Fibroblast of peridontal ligament (primary cell): ENCODE data around the gene VIM.

Experiments used
- DNase-seq: peaks from one replicate; pipeline ENCODE4 v3.0.0-alpha.2; 2010; ENCODE audit errors: extremely low read depth

VIM gene

GRCh38 chr10:17209881-17210280 is 18.2 kb upstream of the VIM start:
- DNase-seq: peak; percentile 50

GRCh38 chr10:17210361-17210760 is 17.7 kb upstream of the VIM start:
- DNase-seq: peak; percentile 75

DNA sequence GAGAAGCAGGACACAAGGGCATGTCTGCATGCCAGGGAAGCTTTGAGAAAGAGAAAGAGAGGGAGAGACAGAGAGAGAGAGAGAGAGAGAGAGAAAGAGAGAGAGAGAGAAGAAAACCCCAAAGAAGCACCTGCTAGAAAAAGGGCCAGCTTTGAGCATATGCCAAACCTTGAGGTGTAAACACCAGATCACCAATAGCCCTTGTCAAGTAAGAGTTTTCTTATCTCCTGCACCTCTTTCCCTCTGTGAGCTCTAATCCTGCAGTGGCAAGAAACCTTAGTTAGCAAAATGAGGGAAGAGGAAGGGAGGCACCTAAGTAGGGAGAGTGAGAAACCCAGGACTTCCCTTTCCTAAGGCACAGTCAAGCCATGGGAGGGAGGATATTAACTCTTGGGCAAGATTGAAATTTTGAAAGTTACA is 15.2 kb upstream of the VIM start:
- DNase-seq: no peak

- DNase-seq: peak; percentile 80
These were observed 14.2 kb upstream of the VIM start for GRCh38 chr10:17213646-17214349.

GRCh38 chr10:17214526-17214925 is 13.5 kb upstream of the VIM start:
- DNase-seq: peak; percentile 81

DNA sequence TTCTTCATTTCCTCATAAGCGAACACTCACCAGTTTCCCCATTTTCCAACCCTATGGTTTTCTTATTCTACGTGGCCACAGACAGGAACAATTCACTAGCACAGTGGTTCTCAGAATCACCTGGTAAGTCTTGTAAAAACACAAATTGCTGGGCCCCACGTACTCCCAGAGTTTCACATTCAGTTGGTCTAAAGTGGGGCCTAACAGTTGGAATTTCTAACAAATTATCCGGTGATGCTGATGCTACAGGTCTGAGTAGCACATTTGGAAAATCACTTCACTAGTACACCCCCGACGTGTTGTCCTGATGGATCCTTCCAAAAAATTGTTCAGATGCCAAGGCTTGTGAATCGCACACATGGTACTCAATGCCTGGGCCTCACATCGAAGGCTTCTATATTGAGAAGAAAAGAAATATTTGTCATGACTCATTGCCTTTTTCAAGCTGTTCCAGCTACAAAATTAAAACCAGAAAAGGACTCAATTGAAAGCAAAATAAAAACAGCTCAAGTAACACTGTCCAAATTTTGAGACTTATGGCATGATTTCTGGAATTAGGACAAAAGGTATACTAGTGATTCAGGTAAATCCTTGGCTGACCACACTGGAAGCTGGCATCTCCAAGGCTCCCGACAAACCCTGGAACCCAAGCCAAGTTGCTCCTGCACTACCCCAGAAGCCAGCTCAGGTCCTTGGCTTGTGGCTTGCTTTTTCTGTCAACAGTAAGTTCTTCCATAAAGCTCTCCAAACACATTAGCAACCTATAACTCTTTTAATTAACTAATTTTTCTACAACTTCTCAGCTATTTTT is 12.9 kb upstream of the VIM start:
- DNase-seq: peak; percentile 99

DNA sequence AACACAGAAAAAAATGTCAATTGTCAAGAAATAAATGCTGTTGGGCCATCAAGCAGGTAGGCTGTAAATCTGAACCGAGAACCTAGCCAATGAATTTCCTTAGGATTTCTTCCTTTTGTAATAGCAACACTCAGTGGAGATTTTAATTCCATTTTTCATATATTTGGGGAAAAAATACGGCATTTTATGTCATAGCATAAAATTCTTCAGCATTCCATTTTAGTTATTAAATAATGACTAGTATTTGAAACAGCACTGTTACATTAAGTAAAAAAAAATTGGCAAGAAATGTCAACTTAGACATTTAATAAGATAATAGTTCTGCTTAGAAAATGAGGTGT is 12.3 kb upstream of the VIM start:
- DNase-seq: no peak

DNA sequence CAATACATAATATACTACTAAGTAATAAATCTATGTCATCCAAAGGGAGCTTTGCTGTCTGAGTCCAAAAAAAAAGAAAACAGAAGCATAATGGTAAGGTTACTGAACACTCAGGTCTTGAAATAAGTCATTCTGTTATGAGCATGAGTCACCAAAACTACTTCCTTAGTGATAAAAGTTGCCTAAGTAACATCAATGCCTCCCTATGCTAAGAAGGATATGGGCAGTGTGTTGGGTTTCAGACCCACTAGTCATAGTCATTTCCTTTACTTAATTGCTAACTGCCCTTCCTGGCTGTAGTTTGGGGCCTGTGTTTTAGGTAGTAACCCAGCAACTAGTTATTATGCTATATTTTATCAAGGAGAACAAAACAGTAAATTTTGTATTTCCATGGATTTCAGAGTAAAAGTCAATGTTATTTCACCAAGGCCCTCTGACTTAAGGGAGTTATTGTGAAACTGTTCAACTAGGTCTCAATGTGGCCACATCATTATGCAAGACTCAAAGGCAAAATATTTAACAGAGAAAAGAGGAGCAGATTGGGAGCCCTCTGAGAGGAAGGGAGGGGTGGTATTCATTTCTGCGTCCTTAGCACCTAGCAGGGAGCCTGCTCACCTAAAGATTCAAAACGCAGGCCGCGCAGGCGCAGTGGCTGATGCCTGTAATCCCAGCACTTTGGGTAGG is 11.7 kb upstream of the VIM start:
- DNase-seq: peak; percentile 98

DNA sequence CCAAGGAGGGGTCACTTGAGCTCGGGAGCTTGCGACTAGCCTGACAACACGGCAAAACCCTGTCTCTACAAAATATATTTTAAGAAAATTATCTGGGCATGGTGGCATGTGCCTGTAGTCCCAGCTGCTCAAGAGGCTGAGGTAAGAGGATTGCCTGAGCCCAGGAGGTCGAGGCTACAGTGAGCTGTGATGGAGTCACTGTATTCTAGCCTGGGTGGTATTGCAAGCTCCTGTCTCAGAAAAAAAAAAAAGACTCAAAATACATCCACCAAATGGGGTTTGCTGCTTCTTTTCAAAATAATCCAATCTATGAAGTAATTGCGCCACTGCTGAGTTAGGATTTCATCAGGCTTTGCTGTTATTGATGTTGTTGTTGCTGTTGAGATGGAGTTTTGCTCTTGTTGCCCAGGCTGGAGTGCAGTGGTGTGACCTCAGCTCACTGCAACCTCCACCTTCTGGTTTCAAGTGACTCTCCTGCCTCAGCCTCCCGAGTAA is 11.1 kb upstream of the VIM start:
- DNase-seq: peak; percentile 56

DNA sequence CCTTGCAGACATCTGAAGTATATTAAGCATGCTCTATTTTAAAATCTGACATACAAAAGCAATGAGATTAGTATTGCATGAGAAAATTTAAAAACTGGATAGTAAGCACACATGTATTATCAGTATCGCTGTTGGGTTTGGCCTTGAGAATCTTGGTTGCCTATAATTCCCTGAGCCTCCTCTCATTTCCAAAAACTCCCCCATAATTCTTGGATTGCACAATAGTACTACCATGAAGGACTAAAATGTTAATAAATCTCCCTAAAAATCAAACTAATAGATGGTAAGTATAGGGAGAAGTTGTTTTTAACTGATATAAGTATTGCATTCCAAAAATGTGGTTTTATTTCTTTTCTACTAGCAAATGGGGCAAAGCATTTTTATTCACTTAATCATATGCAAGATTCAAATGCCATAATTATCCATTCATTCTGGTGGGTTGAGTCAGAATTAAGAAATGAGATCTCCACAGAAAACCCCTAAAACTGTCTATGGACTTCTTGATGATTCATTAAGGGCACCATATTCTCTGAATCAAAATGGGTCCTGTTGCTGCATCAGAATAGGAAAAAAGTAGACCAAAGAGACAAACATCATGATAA is 10.3 kb upstream of the VIM start:
- peak; percentile 95 for DNase-seq

DNA sequence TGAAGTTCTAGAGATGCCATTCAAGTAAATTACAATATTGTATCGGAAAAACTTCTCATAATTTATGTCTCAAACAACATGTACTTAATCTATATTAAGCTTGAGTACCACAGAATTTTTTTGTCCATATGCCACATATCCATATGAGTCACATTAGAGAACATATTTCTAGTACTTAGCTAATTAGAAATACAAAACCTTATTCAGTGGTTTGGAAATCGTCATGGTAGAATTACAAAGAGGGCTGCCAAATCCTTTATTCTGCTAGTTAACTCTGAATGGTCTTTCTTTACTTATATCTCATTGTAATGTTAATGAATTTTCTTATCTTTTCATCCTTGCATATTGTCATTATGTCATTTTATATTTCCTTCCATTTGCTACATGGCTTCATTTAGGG is 9.0 kb upstream of the VIM start:
- peak; percentile 93 for DNase-seq

- peak; percentile 77 for DNase-seq
These were observed 7.4 kb upstream of the VIM start for GRCh38 chr10:17220652-17221100.

DNA sequence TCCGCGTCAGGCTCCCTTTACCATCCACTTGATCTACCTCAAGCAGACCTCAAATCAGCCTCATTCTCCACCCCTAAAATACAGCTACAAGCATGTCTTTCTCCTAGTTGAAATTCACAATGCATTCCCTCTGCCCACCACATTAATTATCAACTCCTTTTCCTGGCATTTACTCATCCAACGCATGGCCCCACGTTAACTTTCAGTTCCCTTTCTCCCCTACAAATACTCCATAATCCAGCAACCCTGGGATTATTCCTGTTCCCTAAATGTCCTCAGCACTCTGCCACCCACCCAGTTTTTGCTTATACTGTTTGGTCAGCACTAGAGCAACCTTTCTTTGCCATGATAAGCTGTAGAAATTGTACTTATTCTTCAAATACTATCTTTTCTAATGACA is 5.7 kb upstream of the VIM start:
- DNase-seq: no peak

DNA sequence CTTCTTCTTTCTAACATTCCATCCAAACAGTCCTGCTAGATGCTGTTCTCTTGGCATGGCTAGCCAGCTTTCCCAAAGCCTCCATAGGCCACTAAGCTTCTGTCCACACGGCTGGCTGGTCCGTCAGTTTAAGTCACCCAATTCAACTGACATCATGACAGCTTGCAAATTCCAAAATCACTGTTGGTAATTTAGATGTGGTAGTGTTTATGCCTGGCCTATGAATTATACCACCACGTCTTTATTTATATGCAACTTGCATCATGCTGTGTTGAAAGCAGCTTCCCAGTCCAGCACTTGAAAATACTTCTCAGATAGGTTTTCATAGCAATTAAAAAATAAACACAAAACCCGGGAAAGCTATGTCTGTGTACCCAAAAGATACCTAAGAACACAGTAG is 2.2 kb upstream of the VIM start:
- peak; percentile 65 for DNase-seq

- DNase-seq: no peak
These were observed 1.1 kb upstream of the VIM start for GRCh38 chr10:17226891-17227303.

GRCh38 chr10:17227367-17228090 is 512 bp upstream of the VIM start:
- DNase-seq: peak; percentile 70

GRCh38 chr10:17229016-17229716 is 1.1 kb downstream of the VIM start:
- peak; percentile 95 for DNase-seq

DNA sequence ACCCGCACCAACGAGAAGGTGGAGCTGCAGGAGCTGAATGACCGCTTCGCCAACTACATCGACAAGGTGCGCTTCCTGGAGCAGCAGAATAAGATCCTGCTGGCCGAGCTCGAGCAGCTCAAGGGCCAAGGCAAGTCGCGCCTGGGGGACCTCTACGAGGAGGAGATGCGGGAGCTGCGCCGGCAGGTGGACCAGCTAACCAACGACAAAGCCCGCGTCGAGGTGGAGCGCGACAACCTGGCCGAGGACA is 1.6 kb downstream of the VIM start:
- DNase-seq: peak; percentile 61

- DNase-seq: peak; percentile 77
These were observed 2.1 kb downstream of the VIM start for GRCh38 chr10:17229967-17230682.

- no peak for DNase-seq
These were observed 3.7 kb downstream of the VIM start for GRCh38 chr10:17231788-17232187.
